PC-9 (cell line): ENCODE data around the gene MYO1B.

ENCODE experiments used
- EZH2 ChIP-seq: fragments of 200-600 bp; sonication (generic); IDR thresholded peaks from 2 replicates; pipeline ENCODE4 v1.8.0; 2017; ENCODE audit warnings: antibody characterized with exemption, low read depth
- TF ChIP-seq, protein P1 (sequence below): fragments of 200-600 bp; sonication (generic); conservative IDR thresholded peaks from 2 replicates; pipeline ENCODE4 v1.6.1; 2017; ENCODE audit warnings: mixed run types, antibody characterized with exemption, mild to moderate bottlenecking, moderate library complexity

DNA sequence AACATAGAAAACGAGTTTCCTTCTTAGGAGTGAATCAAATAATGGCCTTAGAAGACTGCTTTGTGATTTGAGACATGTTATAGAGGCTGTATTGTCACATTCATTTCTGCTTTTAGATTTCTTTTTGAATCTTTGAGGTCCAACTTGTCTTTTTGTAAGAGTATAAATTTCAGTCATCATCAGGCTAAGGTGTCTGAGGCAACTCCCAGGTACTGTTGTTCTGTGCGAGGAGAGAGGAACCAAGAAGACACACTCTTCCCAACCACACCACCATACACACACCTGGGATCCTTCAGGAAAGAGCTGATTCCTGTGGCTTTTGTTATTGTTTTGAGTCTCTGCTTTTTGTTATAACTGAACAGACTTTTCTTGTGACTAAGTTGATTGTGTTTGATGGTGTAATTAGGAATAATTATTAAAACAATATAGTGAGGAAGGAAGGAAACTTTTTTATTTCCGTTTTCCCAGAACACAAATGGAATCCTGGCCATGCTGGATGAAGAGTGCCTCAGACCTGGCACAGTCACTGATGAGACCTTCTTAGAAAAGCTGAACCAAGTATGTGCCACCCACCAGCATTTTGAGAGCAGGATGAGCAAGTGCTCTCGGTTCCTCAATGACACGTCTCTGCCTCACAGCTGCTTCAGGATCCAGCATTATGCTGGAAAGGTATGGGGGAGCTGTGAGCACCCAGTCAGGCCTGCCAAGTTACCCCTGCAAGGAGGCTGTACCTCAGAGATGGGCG lies 140.4 kb downstream of the MYO1B start:
- no peak for TF ChIP-seq EZH2
- TF ChIP-seq, protein P1, sequence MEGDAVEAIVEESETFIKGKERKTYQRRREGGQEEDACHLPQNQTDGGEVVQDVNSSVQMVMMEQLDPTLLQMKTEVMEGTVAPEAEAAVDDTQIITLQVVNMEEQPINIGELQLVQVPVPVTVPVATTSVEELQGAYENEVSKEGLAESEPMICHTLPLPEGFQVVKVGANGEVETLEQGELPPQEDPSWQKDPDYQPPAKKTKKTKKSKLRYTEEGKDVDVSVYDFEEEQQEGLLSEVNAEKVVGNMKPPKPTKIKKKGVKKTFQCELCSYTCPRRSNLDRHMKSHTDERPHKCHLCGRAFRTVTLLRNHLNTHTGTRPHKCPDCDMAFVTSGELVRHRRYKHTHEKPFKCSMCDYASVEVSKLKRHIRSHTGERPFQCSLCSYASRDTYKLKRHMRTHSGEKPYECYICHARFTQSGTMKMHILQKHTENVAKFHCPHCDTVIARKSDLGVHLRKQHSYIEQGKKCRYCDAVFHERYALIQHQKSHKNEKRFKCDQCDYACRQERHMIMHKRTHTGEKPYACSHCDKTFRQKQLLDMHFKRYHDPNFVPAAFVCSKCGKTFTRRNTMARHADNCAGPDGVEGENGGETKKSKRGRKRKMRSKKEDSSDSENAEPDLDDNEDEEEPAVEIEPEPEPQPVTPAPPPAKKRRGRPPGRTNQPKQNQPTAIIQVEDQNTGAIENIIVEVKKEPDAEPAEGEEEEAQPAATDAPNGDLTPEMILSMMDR: no peak
